Liver (tissue), 3 donors: Measurements from ENCODE around the gene HMX1.

Source experiments
- ATF3 ChIP-seq: IDR thresholded peaks from 2 replicates; pipeline ENCODE4 v1.6.1; 2016; ENCODE audit warnings: antibody characterized with exemption
- CTCF ChIP-seq: fragments of 150-350 bp; IDR thresholded peaks from 2 replicates; pipeline ENCODE4 v1.5.1; 2017; ENCODE audit warnings: improper control_type of control experiment, low read depth, low read length; ENCODE audit not compliant: missing input control
- GABPA ChIP-seq, 2 donors: IDR thresholded peaks in 1 of 2; conservative IDR thresholded peaks in 1 of 2; 2 replicates each; pipeline ENCODE4 v1.6.1; 2016; ENCODE audit warnings: antibody characterized with exemption in 2 of 2, mild to moderate bottlenecking in 1 of 2, moderate library complexity in 1 of 2
- JUND ChIP-seq, 2 donors: IDR thresholded peaks; 2 replicates each; pipeline ENCODE4 v1.6.1; 2016; ENCODE audit warnings: antibody characterized with exemption in 2 of 2
- MAX ChIP-seq: IDR thresholded peaks from 2 replicates; pipeline ENCODE4 v1.6.1; 2016; ENCODE audit warnings: antibody characterized with exemption
- YY1 ChIP-seq: IDR thresholded peaks from 2 replicates; pipeline ENCODE4 v1.6.1; 2016; ENCODE audit warnings: antibody characterized with exemption, mild to moderate bottlenecking
- donor health status: healthy.
- donor health status: healthy.

GRCh38 chr4:8905773-8906667, 34.4 kb upstream of the HMX1 start:
- TF ChIP-seq GABPA (IDR thresholded peaks at IDR 0.05 in 1 of 2, conservative IDR thresholded peaks at IDR 0.05 in 1 of 2) (no peak), CTCF (no peak), ATF3 (no peak), JUND (IDR thresholded peaks at IDR 0.05) (no peak), MAX (no peak), YY1 (no peak)
